Ovary (tissue), 3 donors: ENCODE measurements around the gene CCL27.

Experiments
- EP300 ChIP-seq: sonication (generic); formaldehyde crosslinking; IDR thresholded peaks from one replicate; pipeline ENCODE4 v1.6.1; 2017; ENCODE audit warnings: antibody characterized with exemption
- POLR2A ChIP-seq: fragments of 450-650 bp; IDR thresholded peaks from one replicate; pipeline ENCODE4 v1.6.1; 2017; ENCODE audit warnings: antibody characterized with exemption, mild to moderate bottlenecking, moderate library complexity
- TF ChIP-seq, protein P1 (sequence below), 3 donors: fragments of 450-650 bp in 2 of 3; fragments of 200-600 bp in 1 of 3; IDR thresholded peaks; one replicate each; pipeline versions ENCODE4 v1.5.1 to v1.8.0; 2016 to 2022; ENCODE audit warnings: antibody characterized with exemption in 3 of 3, mild to moderate bottlenecking in 1 of 3
- donor health status: DM: no; HTN: no; CAD: no.

DNA sequence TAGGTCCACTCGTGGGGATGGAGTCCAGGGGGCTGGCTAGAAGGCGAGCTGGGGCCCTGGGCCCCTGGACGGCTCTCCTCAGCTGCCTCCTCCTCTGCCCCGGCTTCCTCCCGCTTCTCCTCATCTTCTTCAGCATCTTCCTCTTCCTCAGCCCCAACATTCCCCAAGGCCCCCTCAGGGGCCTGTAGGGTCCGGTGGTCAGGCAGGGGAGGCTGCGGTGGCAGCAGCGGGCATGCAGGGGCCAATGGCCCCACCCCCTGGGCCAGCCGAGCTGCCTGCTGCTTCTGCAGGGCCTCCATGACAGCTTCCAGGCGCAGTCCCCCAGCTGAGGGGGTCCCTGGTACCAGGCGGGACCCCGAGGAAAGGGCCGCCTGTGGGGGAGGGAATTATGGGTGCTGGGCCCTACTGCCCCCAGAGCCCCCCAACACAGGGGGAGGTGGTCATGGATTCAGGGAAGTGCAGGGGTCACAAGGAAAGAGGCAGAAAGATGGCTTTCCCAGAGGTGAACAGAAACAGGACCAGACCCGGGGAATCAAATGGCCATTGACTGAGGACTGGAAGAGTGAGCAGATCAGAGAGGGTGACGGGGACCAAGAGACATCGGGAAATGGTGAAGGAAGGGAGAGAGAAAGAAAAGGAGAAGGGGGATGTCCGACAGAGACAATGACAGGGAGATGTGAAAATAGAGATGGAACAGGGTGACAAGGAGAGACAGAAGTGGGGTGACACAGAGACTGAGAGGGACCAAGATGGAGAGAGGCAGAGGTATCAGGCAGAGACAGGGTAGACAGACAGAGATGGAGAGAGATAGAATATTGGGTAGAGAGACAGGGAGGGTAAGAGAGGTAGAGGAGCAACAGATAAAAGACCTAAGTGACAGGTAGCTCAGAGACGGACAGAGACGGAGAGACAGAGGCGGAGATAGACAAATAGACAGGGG is 34.5 kb downstream of the CCL27 start:
- TF ChIP-seq, protein P1, sequence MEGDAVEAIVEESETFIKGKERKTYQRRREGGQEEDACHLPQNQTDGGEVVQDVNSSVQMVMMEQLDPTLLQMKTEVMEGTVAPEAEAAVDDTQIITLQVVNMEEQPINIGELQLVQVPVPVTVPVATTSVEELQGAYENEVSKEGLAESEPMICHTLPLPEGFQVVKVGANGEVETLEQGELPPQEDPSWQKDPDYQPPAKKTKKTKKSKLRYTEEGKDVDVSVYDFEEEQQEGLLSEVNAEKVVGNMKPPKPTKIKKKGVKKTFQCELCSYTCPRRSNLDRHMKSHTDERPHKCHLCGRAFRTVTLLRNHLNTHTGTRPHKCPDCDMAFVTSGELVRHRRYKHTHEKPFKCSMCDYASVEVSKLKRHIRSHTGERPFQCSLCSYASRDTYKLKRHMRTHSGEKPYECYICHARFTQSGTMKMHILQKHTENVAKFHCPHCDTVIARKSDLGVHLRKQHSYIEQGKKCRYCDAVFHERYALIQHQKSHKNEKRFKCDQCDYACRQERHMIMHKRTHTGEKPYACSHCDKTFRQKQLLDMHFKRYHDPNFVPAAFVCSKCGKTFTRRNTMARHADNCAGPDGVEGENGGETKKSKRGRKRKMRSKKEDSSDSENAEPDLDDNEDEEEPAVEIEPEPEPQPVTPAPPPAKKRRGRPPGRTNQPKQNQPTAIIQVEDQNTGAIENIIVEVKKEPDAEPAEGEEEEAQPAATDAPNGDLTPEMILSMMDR (IDR thresholded peaks at IDR 0.05), result no peak
- TF ChIP-seq EP300, result no peak
- TF ChIP-seq POLR2A, result no peak
